ENCODE results near the gene PCDHGC3. TPM values are rescaled to one million over a fixed set of nuclear protein-coding genes. Genes with fewer than 3 reads are reported as not detected.

PCDHGC3 gene
- total RNA-seq, 1 experiment from 2014 or later = 2.1 TPM

- no peak for DNase-seq (ENCODE audit: low spot score)
These were observed 9.7 kb downstream of the PCDHGC3 start for GRCh38 chr5:141485321-141486055.

- no peak for DNase-seq (ENCODE audit: low spot score)
These were observed 10.3 kb downstream of the PCDHGC3 start for GRCh38 chr5:141486091-141486490.

GRCh38 chr5:141487131-141487530 is 11.4 kb downstream of the PCDHGC3 start:
- no peak for DNase-seq (ENCODE audit: low spot score)

GRCh38 chr5:141488591-141489561 is 13.1 kb downstream of the PCDHGC3 start, which contains the start of gene PCDHGC5:
Gene PCDHGC5, plus strand, starts transcription at chr5:141489081. Its CDS starts 160 bp downstream, at chr5:141489241.
- no peak for DNase-seq (ENCODE audit: low spot score)

- DNase-seq (ENCODE audit: low spot score) = no peak
These were observed 14.1 kb downstream of the PCDHGC3 start for GRCh38 chr5:141489841-141490240.

- DNase-seq (ENCODE audit: low spot score) = no peak
These were observed 14.5 kb downstream of the PCDHGC3 start for GRCh38 chr5:141490271-141490670.

GRCh38 chr5:141490771-141491170 is 15.0 kb downstream of the PCDHGC3 start:
- no peak for DNase-seq (ENCODE audit: low spot score)

- no peak for DNase-seq (ENCODE audit: low spot score)
These were observed 15.8 kb downstream of the PCDHGC3 start for GRCh38 chr5:141491323-141492167.

- DNase-seq (ENCODE audit: low spot score) = no peak
These were observed 16.6 kb downstream of the PCDHGC3 start for GRCh38 chr5:141492168-141492885.

GRCh38 chr5:141493500-141494422 is 18.0 kb downstream of the PCDHGC3 start:
- DNase-seq (ENCODE audit: low spot score) = no peak

GRCh38 chr5:141494761-141495452 is 19.1 kb downstream of the PCDHGC3 start:
- DNase-seq (ENCODE audit: low spot score) = no peak

- no peak for DNase-seq (ENCODE audit: low spot score)
These were observed 19.7 kb downstream of the PCDHGC3 start for GRCh38 chr5:141495453-141495811.

- no peak for DNase-seq (ENCODE audit: low spot score)
These were observed 20.3 kb downstream of the PCDHGC3 start for GRCh38 chr5:141496038-141496437.

- DNase-seq (ENCODE audit: low spot score) = no peak
These were observed 26.0 kb downstream of the PCDHGC3 start for GRCh38 chr5:141501761-141502160.

GRCh38 chr5:141503681-141504080 is 27.9 kb downstream of the PCDHGC3 start:
- no peak for DNase-seq (ENCODE audit: low spot score)

GRCh38 chr5:141504216-141504615 is 28.4 kb downstream of the PCDHGC3 start:
- DNase-seq (ENCODE audit: low spot score) = no peak

- no peak for DNase-seq (ENCODE audit: low spot score)
These were observed 30.8 kb downstream of the PCDHGC3 start for GRCh38 chr5:141506381-141507155.

- DNase-seq (ENCODE audit: low spot score) = no peak
These were observed 31.8 kb downstream of the PCDHGC3 start for GRCh38 chr5:141507387-141508091.

Measured in HT-29 (cell line).